ENCODE results near the gene TRIM14.
"Not testable (repeated sequence)": the region's sequence is repeated elsewhere in the genome, so short reads cannot be mapped to it uniquely, and the experiment has no call there.

The TRIM14 gene

GRCh38 chr9:98140503-98140902, 21.5 kb upstream of the TRIM14 start:
- no peak for DNase-seq (ENCODE audit: low read depth)

GRCh38 chr9:98136489-98136888, 17.5 kb upstream of the TRIM14 start:
- no peak for DNase-seq (ENCODE audit: low read depth)

- no peak for DNase-seq (ENCODE audit: low read depth)
These were observed 16.9 kb upstream of the TRIM14 start for GRCh38 chr9:98135938-98136337.

- no peak for DNase-seq (ENCODE audit: low read depth)
These were observed 16.5 kb upstream of the TRIM14 start for GRCh38 chr9:98135558-98135934.

GRCh38 chr9:98134702-98135557, 15.9 kb upstream of the TRIM14 start:
- no peak for DNase-seq (ENCODE audit: low read depth)

- no peak for DNase-seq (ENCODE audit: low read depth)
These were observed 14.0 kb upstream of the TRIM14 start for GRCh38 chr9:98132806-98133631.

- no peak for DNase-seq (ENCODE audit: low read depth)
These were observed 13.1 kb upstream of the TRIM14 start for GRCh38 chr9:98132158-98132557.

- DNase-seq (ENCODE audit: low read depth), result no peak
These were observed 11.7 kb upstream of the TRIM14 start for GRCh38 chr9:98130576-98131228.

- not testable (repeated sequence) for DNase-seq (ENCODE audit: low read depth)
These were observed 11.0 kb upstream of the TRIM14 start for GRCh38 chr9:98130060-98130459.

GRCh38 chr9:98129451-98129881, 10.4 kb upstream of the TRIM14 start:
- DNase-seq (ENCODE audit: low read depth), result no peak

GRCh38 chr9:98128316-98128715, 9.3 kb upstream of the TRIM14 start:
- DNase-seq (ENCODE audit: low read depth), result no peak

- DNase-seq (ENCODE audit: low read depth), result no peak
These were observed 8.2 kb upstream of the TRIM14 start for GRCh38 chr9:98127226-98127625.

- DNase-seq (ENCODE audit: low read depth), result no peak
These were observed 5.8 kb upstream of the TRIM14 start for GRCh38 chr9:98124637-98125426.

- not testable (repeated sequence) for DNase-seq (ENCODE audit: low read depth)
These were observed 5.1 kb upstream of the TRIM14 start for GRCh38 chr9:98124091-98124490.

- no peak for DNase-seq (ENCODE audit: low read depth)
These were observed 2.0 kb upstream of the TRIM14 start for GRCh38 chr9:98121058-98121457.

GRCh38 chr9:98120476-98120875, 1.5 kb upstream of the TRIM14 start:
- DNase-seq (ENCODE audit: low read depth), result no peak

- no peak for DNase-seq (ENCODE audit: low read depth)
These were observed 910 bp downstream of the TRIM14 start for GRCh38 chr9:98117984-98118639.

- not testable (repeated sequence) for DNase-seq (ENCODE audit: low read depth)
These were observed 1.9 kb downstream of the TRIM14 start for GRCh38 chr9:98117097-98117496.

GRCh38 chr9:98109052-98109451, 10.0 kb downstream of the TRIM14 start:
- DNase-seq (ENCODE audit: low read depth), result no peak

- DNase-seq (ENCODE audit: low read depth), result no peak
These were observed 10.4 kb downstream of the TRIM14 start for GRCh38 chr9:98108531-98109031.

- no peak for DNase-seq (ENCODE audit: low read depth)
These were observed 11.1 kb downstream of the TRIM14 start for GRCh38 chr9:98107926-98108325.
